ENCODE measurements around the gene ARV1. TPM values are rescaled to one million over a fixed set of nuclear protein-coding genes. Genes with fewer than 3 reads are reported as not detected.
"Not testable (repeated sequence)": the region's sequence is repeated elsewhere in the genome, so short reads cannot be mapped to it uniquely, and the experiment has no call there.

The ARV1 gene
- total RNA-seq, 4 donors from 2014 or later: 16.6 to 23.4 (median 21.9) TPM

- intact Hi-C loops (cut with DNase I; ENCODE audit: low total_unique reads): no loop called here
- 61 to 67% methylated on average over 2 of the region's 2 CpGs for WGBS, 2 donors
- TF ChIP-seq CTCF (IDR thresholded peaks at IDR 0.05) (no peak), POLR2A (IDR thresholded peaks at IDR 0.05) (no peak)
- no peak overlapping the region for H3K4me3 ChIP-seq (ENCODE audit: low read depth, poor library complexity, severe bottlenecking)
- no peak for DNase-seq (ENCODE audit: low spot score in 2 of 2)
Measured at GRCh38 chr1:231046730-231047395, 68.0 kb downstream of the ARV1 start.

GRCh38 chr1:231047529-231047928 is 68.6 kb downstream of the ARV1 start:
- DNase-seq (ENCODE audit: low spot score in 2 of 2); H3K4me3 ChIP-seq (ENCODE audit: low read depth, poor library complexity, severe bottlenecking); intact Hi-C loops (cut with DNase I; ENCODE audit: low total_unique reads): not testable (repeated sequence)

- H3K4me3 ChIP-seq (ENCODE audit: low read depth, poor library complexity, severe bottlenecking); DNase-seq (ENCODE audit: low spot score in 2 of 2); intact Hi-C loops (cut with DNase I; ENCODE audit: low total_unique reads): not testable (repeated sequence)
- 90 to 95% methylated on average over 9 of the region's 9 CpGs for WGBS, 2 donors
Measured at GRCh38 chr1:231048419-231048818, 69.5 kb downstream of the ARV1 start.

GRCh38 chr1:231049121-231049979 is 70.5 kb downstream of the ARV1 start:
- no peak overlapping the region for H3K4me3 ChIP-seq (ENCODE audit: low read depth, poor library complexity, severe bottlenecking)
- TF ChIP-seq POLR2A (IDR thresholded peaks at IDR 0.05) (no peak), CTCF (IDR thresholded peaks at IDR 0.05) (no peak)
- intact Hi-C loops (cut with DNase I; ENCODE audit: low total_unique reads): no loop called here
- WGBS, 2 donors: 67 to 71% methylated on average over 10 of the region's 10 CpGs
- DNase-seq (ENCODE audit: low spot score in 2 of 2): no peak

MicroRNA genes within 50 kb of the gene (microRNA counts, 767-probe panel; counts per million panel counts)
- microRNA hsa-miR-1182: 0 to 358 counts per million in 2 donors

Other genes starting within 250 kb of the ARV1 start
- gene CAPN9, start 231.7 kb upstream of the ARV1 start, total RNA-seq: 1 to 10 TPM in 1 of 4 donors, under 1 TPM in 3; 0.11 to 1.1 (median 0.27) TPM
- 10 to 100 TPM; 71.1 to 80.1 (median 73.3) TPM for gene C1orf198, start 110.6 kb upstream of the ARV1 start, total RNA-seq
- gene TTC13, start 233 bp upstream of the ARV1 start, total RNA-seq: 10 to 100 TPM in 3 of 4 donors, 1 to 10 TPM in 1; 6.6 to 34.7 (median 24.7) TPM
- gene FAM89A, start 61.2 kb downstream of the ARV1 start, total RNA-seq: 100 to 1,000 TPM in 1 of 4 donors, 10 to 100 TPM in 3; 63.1 to 106 (median 94.1) TPM
- gene TRIM67, start 183.0 kb downstream of the ARV1 start, total RNA-seq: under 1 TPM in 2 of 4 donors, not detected in 2; 0.03 to 0.29 TPM